ENCODE measurements around the gene HS6ST1.
A peak's percentile ranks its signal among the peaks of the same experiment; 100 is the strongest.
"Not testable (repeated sequence)": the region's sequence is repeated elsewhere in the genome, so short reads cannot be mapped to it uniquely, and the experiment has no call there.

Gene HS6ST1

DNA sequence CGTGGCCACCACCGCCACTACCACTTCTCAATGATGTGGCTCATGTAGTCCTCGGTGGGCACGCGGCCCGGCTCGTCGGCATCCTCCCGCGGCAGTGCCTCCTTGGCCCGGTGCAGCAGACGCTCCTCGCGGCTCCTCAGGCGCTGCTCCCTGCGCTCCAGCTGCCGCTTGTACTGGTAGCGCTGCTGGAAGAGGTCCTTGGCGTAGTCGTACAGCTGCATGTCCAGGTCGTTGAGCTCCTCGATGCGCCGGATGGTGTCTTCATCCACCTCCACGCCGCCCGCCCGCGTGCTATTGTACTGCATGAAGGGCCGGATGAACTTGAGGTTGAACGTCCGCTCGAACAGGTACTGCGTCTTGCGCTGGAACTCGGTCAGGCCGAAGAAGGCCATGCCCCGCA is 50.5 kb downstream of the HS6ST1 start:
- not testable (repeated sequence) for H3K27me3 ChIP-seq (ENCODE audit: control insufficient read depth in 2 of 2, insufficient read depth in 2 of 2, low read length in 2 of 2); H3K4me1 ChIP-seq (ENCODE audit: control insufficient read depth in 2 of 2, insufficient read depth in 2 of 2, low read length in 2 of 2); H3K9ac ChIP-seq (ENCODE audit: low read depth in 1 of 2, low read length in 2 of 2); H3K36me3 ChIP-seq (ENCODE audit: control insufficient read depth in 2 of 2, insufficient read depth in 2 of 2, low read length in 2 of 2); H3K27ac ChIP-seq (ENCODE audit: low read depth in 2 of 2, low read length in 2 of 2); H3K9me3 ChIP-seq (ENCODE audit: control insufficient read depth in 2 of 2, low read length in 2 of 2); H3K4me3 ChIP-seq (ENCODE audit: low read length in 2 of 2)

DNA sequence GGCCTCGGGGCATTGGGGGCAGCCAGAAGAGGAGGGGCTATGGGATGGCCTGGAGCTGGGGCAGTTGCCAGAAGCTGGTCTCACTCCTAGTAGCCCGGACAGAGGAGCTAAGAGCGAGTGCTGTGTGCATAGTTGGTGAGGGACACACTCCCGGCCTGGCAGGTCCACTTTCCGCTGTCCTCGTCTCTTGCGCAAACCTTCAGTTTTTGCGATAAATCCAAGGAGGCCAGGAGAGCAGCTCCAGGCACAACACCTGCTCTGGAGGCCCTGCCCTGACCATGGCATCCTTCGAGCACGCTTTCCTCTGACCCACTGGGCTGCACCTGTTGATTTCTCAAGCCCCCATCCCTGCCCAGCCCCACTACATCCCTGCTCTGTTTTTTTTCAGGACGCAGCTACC is 51.0 kb downstream of the HS6ST1 start:
- H3K27ac ChIP-seq (ENCODE audit: low read depth in 2 of 2, low read length in 2 of 2); H3K4me3 ChIP-seq (ENCODE audit: low read length in 2 of 2); H3K9ac ChIP-seq (ENCODE audit: low read depth in 1 of 2, low read length in 2 of 2); H3K36me3 ChIP-seq (ENCODE audit: control insufficient read depth in 2 of 2, insufficient read depth in 2 of 2, low read length in 2 of 2); H3K27me3 ChIP-seq (ENCODE audit: control insufficient read depth in 2 of 2, insufficient read depth in 2 of 2, low read length in 2 of 2); H3K4me1 ChIP-seq (ENCODE audit: control insufficient read depth in 2 of 2, insufficient read depth in 2 of 2, low read length in 2 of 2); H3K9me3 ChIP-seq (ENCODE audit: control insufficient read depth in 2 of 2, low read length in 2 of 2): not testable (repeated sequence)

DNA sequence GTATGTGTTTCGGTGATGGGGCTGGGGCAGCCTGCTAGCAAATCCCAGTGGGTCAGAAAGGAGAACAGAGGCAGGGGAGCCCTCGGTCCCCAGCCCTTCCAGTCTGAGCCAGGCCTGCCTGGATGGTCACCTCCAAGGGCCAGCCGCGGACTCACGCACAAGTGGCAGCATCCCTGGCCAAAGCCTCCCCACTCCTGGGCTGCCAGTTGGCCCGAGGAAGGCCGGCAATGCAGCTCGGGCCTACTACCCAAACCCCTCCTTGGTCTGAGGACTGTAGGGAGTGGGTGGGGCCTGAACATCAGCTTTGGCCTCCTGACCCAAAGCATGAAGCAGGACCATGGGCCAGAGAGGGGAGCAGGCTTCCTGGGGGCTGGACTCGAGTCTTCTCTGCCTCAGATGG is 51.5 kb downstream of the HS6ST1 start:
- H3K9me3 ChIP-seq (ENCODE audit: control insufficient read depth in 2 of 2, low read length in 2 of 2); H3K4me3 ChIP-seq (ENCODE audit: low read length in 2 of 2); H3K4me1 ChIP-seq (ENCODE audit: control insufficient read depth in 2 of 2, insufficient read depth in 2 of 2, low read length in 2 of 2); H3K27me3 ChIP-seq (ENCODE audit: control insufficient read depth in 2 of 2, insufficient read depth in 2 of 2, low read length in 2 of 2); H3K36me3 ChIP-seq (ENCODE audit: control insufficient read depth in 2 of 2, insufficient read depth in 2 of 2, low read length in 2 of 2); H3K9ac ChIP-seq (ENCODE audit: low read depth in 1 of 2, low read length in 2 of 2); H3K27ac ChIP-seq (ENCODE audit: low read depth in 2 of 2, low read length in 2 of 2): not testable (repeated sequence)

DNA sequence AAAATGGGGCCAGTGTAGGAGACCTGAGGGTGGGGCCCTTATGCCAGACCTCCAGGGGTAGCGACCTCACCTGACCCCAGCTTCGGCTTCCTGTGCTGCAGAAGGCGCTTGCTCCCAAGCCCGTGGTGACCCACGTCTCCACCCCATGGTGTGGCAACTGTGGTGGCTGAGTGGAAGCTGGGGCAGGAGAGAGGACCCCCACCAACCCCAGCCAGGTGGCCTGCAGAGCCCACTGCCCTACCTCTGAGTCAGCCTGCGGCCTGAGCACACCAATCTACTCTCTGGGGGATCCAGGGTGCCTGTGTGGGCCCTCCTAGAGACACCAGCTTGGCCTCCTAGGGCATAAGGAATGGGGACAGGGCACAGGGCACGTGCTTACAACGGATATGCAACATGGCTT is 52.2 kb downstream of the HS6ST1 start:
- H3K4me1 ChIP-seq (ENCODE audit: control insufficient read depth in 2 of 2, insufficient read depth in 2 of 2, low read length in 2 of 2); H3K36me3 ChIP-seq (ENCODE audit: control insufficient read depth in 2 of 2, insufficient read depth in 2 of 2, low read length in 2 of 2); H3K4me3 ChIP-seq (ENCODE audit: low read length in 2 of 2); H3K9me3 ChIP-seq (ENCODE audit: control insufficient read depth in 2 of 2, low read length in 2 of 2); H3K9ac ChIP-seq (ENCODE audit: low read depth in 1 of 2, low read length in 2 of 2); H3K27me3 ChIP-seq (ENCODE audit: control insufficient read depth in 2 of 2, insufficient read depth in 2 of 2, low read length in 2 of 2); H3K27ac ChIP-seq (ENCODE audit: low read depth in 2 of 2, low read length in 2 of 2): not testable (repeated sequence)

DNA sequence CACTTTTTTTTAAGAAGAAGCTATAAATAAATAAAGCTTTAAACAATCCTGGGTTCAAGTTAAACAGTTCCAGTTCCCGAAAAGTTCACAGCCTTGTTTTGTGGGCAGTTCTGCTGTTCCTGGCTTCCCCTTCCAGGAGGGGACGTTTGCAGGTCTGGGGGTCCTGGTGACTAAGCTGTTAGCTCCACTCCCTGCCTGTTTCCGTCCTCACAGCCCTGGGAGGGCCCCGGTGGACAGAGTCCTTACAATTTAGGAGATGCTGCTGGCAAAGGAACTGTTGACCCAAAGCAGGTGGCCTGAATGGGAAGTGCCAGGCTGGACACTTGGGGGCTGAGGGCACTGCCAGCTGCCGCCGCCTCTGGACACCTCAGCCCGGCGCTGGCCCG is 53.1 kb downstream of the HS6ST1 start:
- H3K27ac ChIP-seq (ENCODE audit: low read depth in 2 of 2, low read length in 2 of 2); H3K9ac ChIP-seq (ENCODE audit: low read depth in 1 of 2, low read length in 2 of 2); H3K9me3 ChIP-seq (ENCODE audit: control insufficient read depth in 2 of 2, low read length in 2 of 2); H3K4me3 ChIP-seq (ENCODE audit: low read length in 2 of 2); H3K27me3 ChIP-seq (ENCODE audit: control insufficient read depth in 2 of 2, insufficient read depth in 2 of 2, low read length in 2 of 2); H3K36me3 ChIP-seq (ENCODE audit: control insufficient read depth in 2 of 2, insufficient read depth in 2 of 2, low read length in 2 of 2); H3K4me1 ChIP-seq (ENCODE audit: control insufficient read depth in 2 of 2, insufficient read depth in 2 of 2, low read length in 2 of 2): not testable (repeated sequence)

DNA sequence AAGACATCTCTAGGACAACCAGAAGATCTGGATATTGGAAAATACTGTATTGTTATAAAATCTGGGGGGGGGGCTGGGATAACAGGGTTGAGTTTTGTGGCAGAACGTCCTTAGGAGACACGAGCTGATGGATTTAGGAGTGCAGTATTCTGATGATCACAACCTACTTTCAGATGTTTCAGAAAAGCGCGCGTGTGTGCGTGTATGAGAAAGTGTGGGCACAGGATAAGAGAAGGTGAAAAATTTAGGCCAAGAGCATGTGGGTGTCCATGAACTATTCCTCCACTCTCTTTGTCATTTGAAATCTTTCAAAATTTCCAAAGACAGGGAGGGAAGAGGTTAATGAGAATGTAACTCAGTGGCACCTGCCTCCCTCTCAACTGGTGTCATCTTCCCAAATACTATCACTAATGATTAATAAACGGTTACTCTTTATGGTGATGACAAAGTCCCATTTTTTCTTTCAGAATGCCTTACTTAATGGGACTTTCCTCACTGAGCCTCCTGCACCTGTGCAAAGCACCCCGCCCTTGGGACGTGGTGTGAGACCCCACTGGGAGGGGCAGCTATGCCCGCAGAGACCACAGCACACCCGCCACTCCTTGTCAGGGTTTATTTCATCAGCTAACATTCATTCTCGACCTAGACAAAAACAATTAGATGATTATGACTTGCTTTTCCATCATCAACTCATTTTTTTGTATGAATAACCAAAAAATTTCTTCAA is 53.6 kb downstream of the HS6ST1 start:
- Histone ChIP-seq H3K27ac (ENCODE audit: low read depth in 2 of 2, low read length in 2 of 2) (peak overlapping the region in 1 of 2 donors; percentile 16), H3K27me3 (ENCODE audit: control insufficient read depth in 2 of 2, insufficient read depth in 2 of 2, low read length in 2 of 2) (no peaks in the 10 kb centered on the region), H3K4me3 (ENCODE audit: low read length in 2 of 2) (no peak overlapping the region), H3K9ac (ENCODE audit: low read depth in 1 of 2, low read length in 2 of 2) (no peak overlapping the region), H3K9me3 (ENCODE audit: control insufficient read depth in 2 of 2, low read length in 2 of 2) (no peaks in the 10 kb centered on the region), H3K36me3 (ENCODE audit: control insufficient read depth in 2 of 2, insufficient read depth in 2 of 2, low read length in 2 of 2) (no peaks in the 10 kb centered on the region), H3K4me1 (ENCODE audit: control insufficient read depth in 2 of 2, insufficient read depth in 2 of 2, low read length in 2 of 2) (peaks cover 0 to 2% of the 10 kb centered on the region in 2 donors)

DNA sequence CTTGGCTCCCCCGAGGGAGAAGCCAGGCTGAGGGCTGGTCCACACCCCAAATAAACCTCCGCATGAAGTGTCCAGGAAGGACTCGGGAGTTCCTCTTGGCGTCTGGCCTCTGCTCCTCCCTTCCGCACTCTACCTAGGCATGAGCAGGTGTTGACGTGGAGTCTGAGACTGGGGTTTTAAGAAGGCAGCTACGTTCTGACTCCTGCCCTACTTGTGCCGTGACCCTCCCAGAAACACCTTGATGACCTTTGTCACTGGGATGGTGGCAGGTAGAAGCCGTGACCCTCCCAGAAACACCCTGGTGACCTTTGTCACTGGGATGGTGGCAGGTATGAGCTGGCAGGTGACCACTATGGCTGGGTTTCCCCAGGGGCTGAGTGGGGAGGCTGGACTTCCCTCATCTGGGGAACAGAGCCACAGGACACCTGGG is 54.8 kb downstream of the HS6ST1 start:
- no peaks in the 10 kb centered on the region for H3K36me3 ChIP-seq (ENCODE audit: control insufficient read depth in 2 of 2, insufficient read depth in 2 of 2, low read length in 2 of 2)
- H3K9ac ChIP-seq (ENCODE audit: low read depth in 1 of 2, low read length in 2 of 2) = no peak overlapping the region
- peaks cover 0 to 2% of the 10 kb centered on the region in 2 donors for H3K4me1 ChIP-seq (ENCODE audit: control insufficient read depth in 2 of 2, insufficient read depth in 2 of 2, low read length in 2 of 2)
- no peak overlapping the region for H3K4me3 ChIP-seq (ENCODE audit: low read length in 2 of 2)
- no peaks in the 10 kb centered on the region for H3K9me3 ChIP-seq (ENCODE audit: control insufficient read depth in 2 of 2, low read length in 2 of 2)
- peak overlapping the region; percentile 43 to 70 for H3K27ac ChIP-seq (ENCODE audit: low read depth in 2 of 2, low read length in 2 of 2)
- no peaks in the 10 kb centered on the region for H3K27me3 ChIP-seq (ENCODE audit: control insufficient read depth in 2 of 2, insufficient read depth in 2 of 2, low read length in 2 of 2)

DNA sequence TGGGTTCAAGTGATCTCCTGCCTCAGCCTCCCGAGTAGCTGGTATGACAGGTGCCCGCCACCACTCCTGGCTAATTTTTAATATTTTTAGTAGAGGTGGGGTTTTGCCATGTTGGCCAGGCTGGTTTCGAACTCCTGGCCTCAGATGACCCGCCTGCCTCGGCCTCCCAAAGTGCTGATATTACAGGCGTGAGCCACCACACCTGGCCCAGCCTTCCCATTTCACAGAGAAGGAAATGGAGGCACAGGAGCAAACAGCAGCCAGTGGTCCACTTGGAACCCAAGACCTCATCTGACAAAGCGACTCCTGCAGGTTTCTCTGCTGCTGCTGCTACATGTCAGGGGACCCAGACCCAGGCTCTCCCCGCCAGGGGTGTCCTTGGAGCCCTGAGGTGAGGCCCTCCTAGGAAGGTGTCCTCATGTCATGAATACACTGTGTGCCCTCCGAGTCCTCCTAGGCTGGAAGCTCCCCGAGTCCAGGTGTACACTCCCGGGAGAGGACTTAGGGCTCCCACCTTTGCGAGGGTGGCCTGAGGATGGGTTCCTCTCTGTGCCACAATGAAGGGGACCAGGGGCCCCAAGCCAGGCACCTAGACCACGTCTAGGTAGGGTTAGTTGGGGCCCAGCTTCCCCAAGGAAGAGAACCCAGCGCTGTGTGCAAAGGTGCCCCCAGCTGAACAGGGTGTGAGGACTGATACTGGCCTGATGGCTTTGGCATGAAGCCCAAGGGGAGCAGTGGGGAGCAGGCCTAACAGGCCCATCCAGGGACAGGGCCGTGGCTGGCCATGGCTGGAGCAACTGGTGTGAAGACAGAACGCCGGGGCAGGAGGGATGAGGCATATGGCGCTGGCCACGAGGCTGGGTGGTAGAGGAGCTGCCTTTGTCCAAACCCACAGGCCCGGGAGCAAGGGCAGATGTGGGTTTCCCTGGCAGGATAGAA is 56.1 kb downstream of the HS6ST1 start:
- Histone ChIP-seq H3K4me3 (ENCODE audit: low read length in 2 of 2) (no peak overlapping the region), H3K27ac (ENCODE audit: low read depth in 2 of 2, low read length in 2 of 2) (peak overlapping the region in 1 of 2 donors; percentile 43), H3K4me1 (ENCODE audit: control insufficient read depth in 2 of 2, insufficient read depth in 2 of 2, low read length in 2 of 2) (peaks cover 0 to 2% of the 10 kb centered on the region in 2 donors), H3K9ac (ENCODE audit: low read depth in 1 of 2, low read length in 2 of 2) (no peak overlapping the region), H3K27me3 (ENCODE audit: control insufficient read depth in 2 of 2, insufficient read depth in 2 of 2, low read length in 2 of 2) (no peaks in the 10 kb centered on the region), H3K36me3 (ENCODE audit: control insufficient read depth in 2 of 2, insufficient read depth in 2 of 2, low read length in 2 of 2) (no peaks in the 10 kb centered on the region), H3K9me3 (ENCODE audit: control insufficient read depth in 2 of 2, low read length in 2 of 2) (no peaks in the 10 kb centered on the region)

DNA sequence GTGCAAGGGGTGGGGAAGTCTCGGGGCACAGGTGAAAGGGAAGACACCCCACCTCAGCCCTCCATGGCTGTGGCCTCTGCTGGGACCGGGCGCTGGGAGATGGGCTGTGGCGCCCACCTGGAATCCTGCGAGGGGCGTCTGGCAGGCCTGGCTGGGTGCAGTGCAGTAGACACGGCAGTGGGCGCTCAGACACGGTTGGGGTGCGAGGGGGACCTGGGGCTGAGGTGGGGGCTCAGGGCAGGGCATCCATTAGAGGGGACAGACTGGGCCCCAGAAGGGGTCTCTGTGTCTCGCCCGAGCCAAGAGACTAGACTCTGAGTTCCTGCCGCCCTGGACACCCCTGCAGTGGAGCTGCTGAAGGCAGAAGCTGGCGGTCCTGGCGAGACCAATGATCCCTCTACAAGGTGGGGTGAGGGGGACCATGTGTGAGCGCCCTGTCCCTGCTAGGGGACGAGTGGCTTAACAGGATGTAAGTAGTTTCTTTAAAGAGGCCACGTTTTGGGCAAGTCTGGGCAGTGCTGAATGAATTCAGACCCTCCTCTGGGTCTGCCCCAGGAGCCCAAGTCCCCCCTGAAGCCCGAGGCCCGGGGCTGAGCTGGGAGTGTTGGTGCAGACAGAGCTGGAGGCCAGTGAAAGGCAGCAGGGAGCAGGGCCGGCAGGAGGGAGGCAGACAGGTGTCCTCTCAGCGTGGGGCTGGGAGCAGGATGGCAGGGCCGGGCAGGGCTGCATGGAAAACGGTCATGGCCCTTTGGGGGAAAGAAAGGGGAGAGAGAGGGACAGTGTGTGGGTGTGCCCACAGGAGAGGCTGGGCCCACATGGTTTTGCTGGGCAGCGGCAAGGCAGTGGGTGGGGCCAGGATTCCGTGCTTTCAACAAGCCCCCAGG is 57.2 kb downstream of the HS6ST1 start:
- Histone ChIP-seq H3K9ac (ENCODE audit: low read depth in 1 of 2, low read length in 2 of 2) (no peak overlapping the region), H3K27me3 (ENCODE audit: control insufficient read depth in 2 of 2, insufficient read depth in 2 of 2, low read length in 2 of 2) (no peaks in the 10 kb centered on the region), H3K9me3 (ENCODE audit: control insufficient read depth in 2 of 2, low read length in 2 of 2) (no peaks in the 10 kb centered on the region), H3K4me1 (ENCODE audit: control insufficient read depth in 2 of 2, insufficient read depth in 2 of 2, low read length in 2 of 2) (peaks cover 0 to 2% of the 10 kb centered on the region in 2 donors), H3K36me3 (ENCODE audit: control insufficient read depth in 2 of 2, insufficient read depth in 2 of 2, low read length in 2 of 2) (no peaks in the 10 kb centered on the region), H3K27ac (ENCODE audit: low read depth in 2 of 2, low read length in 2 of 2) (peak overlapping the region in 1 of 2 donors; percentile 4), H3K4me3 (ENCODE audit: low read length in 2 of 2) (no peak overlapping the region)

Data from mucosa of rectum (tissue), 2 donors.